Gastroesophageal sphincter (tissue), 3 donors: Measurements from ENCODE around the gene UBXN2A.

ENCODE experiments used
- POLR2A ChIP-seq, 2 donors: fragments of 450-650 bp; IDR thresholded peaks; one replicate each; pipeline ENCODE4 v1.6.1; 2017; ENCODE audit warnings: antibody characterized with exemption in 2 of 2, mild to moderate bottlenecking in 2 of 2, moderate library complexity in 1 of 2
- POLR2AphosphoS5 ChIP-seq: sonication (generic); formaldehyde crosslinking; IDR thresholded peaks from one replicate; pipeline ENCODE4 v1.6.1; 2017; ENCODE audit warnings: antibody characterized with exemption
- TF ChIP-seq, protein P1 (sequence below), 4 experiments: fragments of 200-600 bp in 2 of 4; fragments of 450-650 bp in 2 of 4; sonication (generic) in 1 of 4; IDR thresholded peaks; one replicate each; pipeline ENCODE4 v1.5.1; 2017 to 2019; ENCODE audit warnings: antibody characterized with exemption in 4 of 4, mild to moderate bottlenecking in 2 of 4, moderate library complexity in 2 of 4

DNA sequence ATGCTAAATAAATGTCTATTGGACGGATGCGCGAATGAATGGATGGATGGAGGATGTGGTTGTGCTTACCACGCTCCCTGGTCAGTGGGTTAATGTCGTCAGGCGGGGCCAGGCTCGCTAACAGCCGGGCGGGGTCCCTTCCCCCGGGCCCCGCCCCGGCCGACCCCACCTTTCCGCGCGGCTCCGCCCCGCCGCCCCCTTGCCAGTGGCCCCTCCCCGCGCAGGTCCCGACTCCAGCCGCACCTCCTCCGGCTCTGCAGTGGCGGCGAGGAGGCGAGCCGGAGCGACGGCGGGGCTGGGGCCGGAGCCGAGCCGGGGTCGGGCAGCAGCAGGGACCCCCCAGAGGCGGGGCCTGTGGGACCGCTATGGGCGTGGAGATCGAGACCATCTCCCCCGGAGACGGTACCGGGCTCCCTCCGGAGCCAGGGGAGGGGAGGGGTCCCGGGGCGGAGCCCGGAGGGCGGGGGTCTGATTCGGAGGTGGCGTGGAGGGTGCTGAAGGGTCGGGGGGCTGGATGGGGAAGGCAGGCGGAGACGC, 109.3 kb downstream of the UBXN2A start, which contains the start of gene FKBP1B:
- TF ChIP-seq, protein P1, sequence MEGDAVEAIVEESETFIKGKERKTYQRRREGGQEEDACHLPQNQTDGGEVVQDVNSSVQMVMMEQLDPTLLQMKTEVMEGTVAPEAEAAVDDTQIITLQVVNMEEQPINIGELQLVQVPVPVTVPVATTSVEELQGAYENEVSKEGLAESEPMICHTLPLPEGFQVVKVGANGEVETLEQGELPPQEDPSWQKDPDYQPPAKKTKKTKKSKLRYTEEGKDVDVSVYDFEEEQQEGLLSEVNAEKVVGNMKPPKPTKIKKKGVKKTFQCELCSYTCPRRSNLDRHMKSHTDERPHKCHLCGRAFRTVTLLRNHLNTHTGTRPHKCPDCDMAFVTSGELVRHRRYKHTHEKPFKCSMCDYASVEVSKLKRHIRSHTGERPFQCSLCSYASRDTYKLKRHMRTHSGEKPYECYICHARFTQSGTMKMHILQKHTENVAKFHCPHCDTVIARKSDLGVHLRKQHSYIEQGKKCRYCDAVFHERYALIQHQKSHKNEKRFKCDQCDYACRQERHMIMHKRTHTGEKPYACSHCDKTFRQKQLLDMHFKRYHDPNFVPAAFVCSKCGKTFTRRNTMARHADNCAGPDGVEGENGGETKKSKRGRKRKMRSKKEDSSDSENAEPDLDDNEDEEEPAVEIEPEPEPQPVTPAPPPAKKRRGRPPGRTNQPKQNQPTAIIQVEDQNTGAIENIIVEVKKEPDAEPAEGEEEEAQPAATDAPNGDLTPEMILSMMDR (IDR thresholded peaks at IDR 0.05) = no peak
- no peak for TF ChIP-seq POLR2AphosphoS5
- TF ChIP-seq POLR2A (IDR thresholded peaks at IDR 0.05) = no peak
